Right lobe of liver (tissue), 4 donors: ENCODE results near the gene CCDC198.

Experiments used
- POLR2A ChIP-seq: fragments of 450-650 bp; IDR thresholded peaks from one replicate; pipeline ENCODE4 v1.6.1; 2017; ENCODE audit warnings: antibody characterized with exemption, mild to moderate bottlenecking
- TF ChIP-seq, protein P1 (sequence below), 4 donors: fragments of 200-600 bp in 3 of 4; fragments of 450-650 bp in 1 of 4; IDR thresholded peaks; one replicate each; pipeline versions ENCODE4 v1.5.1 to v1.8.0; 2016 to 2022; ENCODE audit warnings: antibody characterized with exemption in 4 of 4, mild to moderate bottlenecking in 2 of 4
- donor health status: DM: no; HTN: no; CAD: no.
- donor health status: DM: no; HTN: no; CAD: no.
- donor health status: DM: no; HTN: yes; CAD: no.

DNA sequence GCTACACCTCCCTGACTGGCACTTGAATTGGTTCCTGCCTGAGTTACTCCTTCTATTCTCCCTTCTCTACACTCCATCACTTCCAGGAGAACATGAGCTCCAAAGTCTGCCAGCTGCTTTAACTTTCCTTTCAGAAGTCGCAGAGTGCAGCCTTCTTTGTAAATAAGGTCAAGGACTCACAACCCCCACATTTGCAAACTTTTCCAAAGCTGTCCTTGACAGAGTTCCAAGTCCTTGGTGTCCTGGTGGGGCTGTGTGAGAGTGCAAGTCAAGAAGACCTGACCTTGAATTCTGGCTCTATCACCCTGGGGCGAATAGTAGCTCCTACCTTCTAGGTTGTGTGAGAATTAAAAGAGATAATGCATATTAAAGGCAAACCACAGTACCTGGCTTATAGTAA is 15.6 kb downstream of the CCDC198 start:
- TF ChIP-seq, protein P1, sequence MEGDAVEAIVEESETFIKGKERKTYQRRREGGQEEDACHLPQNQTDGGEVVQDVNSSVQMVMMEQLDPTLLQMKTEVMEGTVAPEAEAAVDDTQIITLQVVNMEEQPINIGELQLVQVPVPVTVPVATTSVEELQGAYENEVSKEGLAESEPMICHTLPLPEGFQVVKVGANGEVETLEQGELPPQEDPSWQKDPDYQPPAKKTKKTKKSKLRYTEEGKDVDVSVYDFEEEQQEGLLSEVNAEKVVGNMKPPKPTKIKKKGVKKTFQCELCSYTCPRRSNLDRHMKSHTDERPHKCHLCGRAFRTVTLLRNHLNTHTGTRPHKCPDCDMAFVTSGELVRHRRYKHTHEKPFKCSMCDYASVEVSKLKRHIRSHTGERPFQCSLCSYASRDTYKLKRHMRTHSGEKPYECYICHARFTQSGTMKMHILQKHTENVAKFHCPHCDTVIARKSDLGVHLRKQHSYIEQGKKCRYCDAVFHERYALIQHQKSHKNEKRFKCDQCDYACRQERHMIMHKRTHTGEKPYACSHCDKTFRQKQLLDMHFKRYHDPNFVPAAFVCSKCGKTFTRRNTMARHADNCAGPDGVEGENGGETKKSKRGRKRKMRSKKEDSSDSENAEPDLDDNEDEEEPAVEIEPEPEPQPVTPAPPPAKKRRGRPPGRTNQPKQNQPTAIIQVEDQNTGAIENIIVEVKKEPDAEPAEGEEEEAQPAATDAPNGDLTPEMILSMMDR (IDR thresholded peaks at IDR 0.05): no peak
- TF ChIP-seq POLR2A: no peak
